Measurements from ENCODE around the gene KLHL10.

The KLHL10 gene

GRCh38 chr17:41896726-41897125, 59.1 kb downstream of the KLHL10 start:
- no peak for DNase-seq

All from inflammatory macrophage (primary cell).